Upper lobe of left lung (tissue), 4 donors: ENCODE results near the gene NFIB.

Source experiments
- CTCF ChIP-seq, 6 experiments: fragments of 450-650 bp in 4 of 6; fragments of 200-600 bp in 2 of 6; sonication (generic) in 2 of 6; IDR thresholded peaks; one replicate each; pipeline ENCODE4 v1.5.1; 2016 to 2019; ENCODE audit warnings: antibody characterized with exemption in 6 of 6
- POLR2A ChIP-seq, 4 donors: fragments of 450-650 bp; IDR thresholded peaks; one replicate each; pipeline ENCODE4 v1.5.1; 2016 to 2017; ENCODE audit warnings: antibody characterized with exemption in 4 of 4, mild to moderate bottlenecking in 2 of 4

DNA sequence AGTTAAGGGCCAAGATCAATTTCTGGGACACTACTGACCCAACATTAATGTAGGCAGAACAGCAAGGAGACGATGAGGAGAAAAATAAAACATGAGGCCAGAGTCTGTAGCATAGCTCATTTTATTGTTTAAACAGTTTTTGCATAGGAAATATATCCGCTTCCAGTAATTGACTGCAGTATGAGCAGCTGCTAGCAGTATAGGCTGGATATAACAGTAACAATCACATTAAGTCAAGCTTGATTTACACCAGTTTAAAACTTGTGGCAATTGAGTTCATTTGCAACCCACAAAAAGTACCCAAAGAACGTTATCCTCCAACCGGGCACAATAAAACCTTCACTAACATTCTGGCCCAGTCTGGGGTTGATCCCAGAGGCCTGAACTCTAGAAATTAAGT is 232.2 kb downstream of the NFIB start:
- TF ChIP-seq CTCF (IDR thresholded peaks at IDR 0.05) (no peak), POLR2A (IDR thresholded peaks at IDR 0.05) (no peak)
